ENCODE measurements around the gene NPC1.
"Not testable (repeated sequence)": the region's sequence is repeated elsewhere in the genome, so short reads cannot be mapped to it uniquely, and the experiment has no call there.

NPC1 gene

GRCh38 chr18:23524213-23524707 lies 62.0 kb downstream of the NPC1 start:
- DNase-seq (ENCODE audit: low read depth in 2 of 2, low spot score in 1 of 2), result no peak

GRCh38 chr18:23523429-23524212 lies 62.7 kb downstream of the NPC1 start:
- no peak for DNase-seq (ENCODE audit: low read depth in 2 of 2, low spot score in 1 of 2)

GRCh38 chr18:23521907-23522306 lies 64.4 kb downstream of the NPC1 start:
- no peak for DNase-seq (ENCODE audit: low read depth in 2 of 2, low spot score in 1 of 2)

GRCh38 chr18:23521271-23521670 lies 65.0 kb downstream of the NPC1 start:
- no peak for DNase-seq (ENCODE audit: low read depth in 2 of 2, low spot score in 1 of 2)

- no peak for DNase-seq (ENCODE audit: low read depth in 2 of 2, low spot score in 1 of 2)
Measured at GRCh38 chr18:23519734-23520133, 66.6 kb downstream of the NPC1 start.

- peak; percentile 55 to 56 for DNase-seq (ENCODE audit: low read depth in 2 of 2, low spot score in 1 of 2)
Measured at GRCh38 chr18:23515911-23516546, 70.3 kb downstream of the NPC1 start.

GRCh38 chr18:23512641-23513040 lies 73.7 kb downstream of the NPC1 start:
- DNase-seq (ENCODE audit: low read depth in 2 of 2, low spot score in 1 of 2), result no peak

GRCh38 chr18:23512216-23512615 lies 74.1 kb downstream of the NPC1 start:
- not testable (repeated sequence) for DNase-seq (ENCODE audit: low read depth in 2 of 2, low spot score in 1 of 2)

GRCh38 chr18:23510923-23511322 lies 75.4 kb downstream of the NPC1 start:
- DNase-seq (ENCODE audit: low read depth in 2 of 2, low spot score in 1 of 2), result not testable (repeated sequence)

- DNase-seq (ENCODE audit: low read depth in 2 of 2, low spot score in 1 of 2), result no peak
Measured at GRCh38 chr18:23506393-23506792, 79.9 kb downstream of the NPC1 start.

GRCh38 chr18:23504720-23505119 lies 81.6 kb downstream of the NPC1 start:
- DNase-seq (ENCODE audit: low read depth in 2 of 2, low spot score in 1 of 2), result no peak

- no peak for DNase-seq (ENCODE audit: low read depth in 2 of 2, low spot score in 1 of 2)
Measured at GRCh38 chr18:23503963-23504344, 82.4 kb downstream of the NPC1 start.

GRCh38 chr18:23503038-23503962 lies 83.0 kb downstream of the NPC1 start, which contains the start of gene RMC1:
TSS of gene RMC1 (plus strand) at chr18:23503511. CDS start at chr18:23503619, 108 bp downstream.
- peak; percentile 96 to 97 for DNase-seq (ENCODE audit: low read depth in 2 of 2, low spot score in 1 of 2)

- DNase-seq (ENCODE audit: low read depth in 2 of 2, low spot score in 1 of 2), result no peak
Measured at GRCh38 chr18:23502516-23503037, 83.7 kb downstream of the NPC1 start.

- DNase-seq (ENCODE audit: low read depth in 2 of 2, low spot score in 1 of 2), result no peak
Measured at GRCh38 chr18:23501626-23502025, 84.7 kb downstream of the NPC1 start.

- no peak for DNase-seq (ENCODE audit: low read depth in 2 of 2, low spot score in 1 of 2)
Measured at GRCh38 chr18:23499291-23499781, 87.0 kb downstream of the NPC1 start.

- DNase-seq (ENCODE audit: low read depth in 2 of 2, low spot score in 1 of 2), result peak; percentile 43
Measured at GRCh38 chr18:23498877-23499276, 87.4 kb downstream of the NPC1 start.

- DNase-seq (ENCODE audit: low read depth in 2 of 2, low spot score in 1 of 2), result no peak
Measured at GRCh38 chr18:23498117-23498516, 88.2 kb downstream of the NPC1 start.

GRCh38 chr18:23495723-23496440 lies 90.4 kb downstream of the NPC1 start:
- no peak for DNase-seq (ENCODE audit: low read depth in 2 of 2, low spot score in 1 of 2)

GRCh38 chr18:23494992-23495391 lies 91.3 kb downstream of the NPC1 start:
- DNase-seq (ENCODE audit: low read depth in 2 of 2, low spot score in 1 of 2), result no peak
